ENCODE measurements around the gene DUS2. TPM values are rescaled to one million over a fixed set of nuclear protein-coding genes. Genes with fewer than 3 reads are reported as not detected.

DUS2 gene
- total and polyA plus RNA-seq, 9 of the 15 experiments (the other 6 are each of a cell fraction or from before 2014, with no cell fraction given), result 5.8 to 22.5 (median 20.6) TPM

DNA sequence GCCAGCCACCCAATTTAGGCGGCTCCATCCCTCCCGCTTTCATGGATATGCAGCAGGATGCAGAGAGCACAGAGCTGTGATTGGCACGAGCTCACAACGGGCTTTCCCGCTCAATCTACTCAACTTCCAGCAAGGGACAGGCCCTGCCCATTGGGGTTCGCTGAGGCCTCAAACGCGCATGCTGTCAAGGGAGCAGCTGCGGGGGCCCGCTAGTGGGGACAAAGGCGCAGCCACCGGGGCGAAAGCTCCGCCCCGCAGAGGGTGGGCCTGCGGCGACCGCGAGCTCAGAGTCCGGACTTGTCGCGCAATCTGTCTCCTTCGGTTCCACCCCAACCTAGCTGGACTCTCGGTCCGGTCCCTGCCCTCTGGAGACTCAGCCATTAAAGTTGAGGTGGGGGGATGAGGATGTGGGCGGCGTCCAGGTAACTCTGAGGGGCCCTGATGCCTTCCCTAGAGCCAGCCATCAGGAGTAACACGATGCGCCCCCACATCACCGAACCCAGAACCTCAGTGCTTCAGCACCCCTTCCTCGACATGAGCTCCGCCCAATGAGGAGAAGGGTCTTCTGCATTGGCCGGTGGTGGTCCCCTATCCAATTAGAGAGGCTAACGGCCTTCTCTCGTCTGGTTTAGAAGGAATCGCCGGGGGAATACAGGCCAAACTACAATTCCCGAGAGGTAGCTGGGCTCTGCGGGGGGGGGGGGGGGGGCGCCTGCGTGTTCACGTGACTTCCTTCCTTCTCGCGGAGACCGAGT, 61.6 kb downstream of the DUS2 start (continued):
- TF ChIP-seq CEBPB (tag; IDR thresholded peaks at IDR 0.05) (no peak), HDAC2 (IDR thresholded peaks at IDR 0.05) (0 out of 2 replicates have a peak, but pooled peaks have one; percentile 55), FUS (optimal IDR thresholded peaks at IDR 0.05; ENCODE audit: low read depth, low read length) (no peak), LEF1 (IDR thresholded peaks at IDR 0.05) (peak; percentile 41; the same call in 1 of the 2 replicates), MYBL2 (IDR thresholded peaks at IDR 0.05; ENCODE audit: low read depth) (no peak), MYBL2 (CRISPR knock-in tag; IDR thresholded peaks at IDR 0.05; ENCODE audit: borderline replicate concordance) (no peak), NBN (IDR thresholded peaks at IDR 0.05; ENCODE audit: low read depth) (peak; percentile 61; the same call in 1 of the 2 replicates), ZNF77 (CRISPR knock-in tag; IDR thresholded peaks at IDR 0.05) (no peak), MTA1 (IDR thresholded peaks at IDR 0.05; ENCODE audit: borderline replicate concordance) (no peak), RAD51 (IDR thresholded peaks at IDR 0.05; ENCODE audit: borderline replicate concordance, low read depth) (0 out of 2 replicates have a peak, but pooled peaks have one; percentile 67), BRF1 (IDR thresholded peaks at IDR 0.05; ENCODE audit: borderline replicate concordance, extremely low read depth, insufficient read length) (no peak), NR3C1 (CRISPR knock-in tag; IDR thresholded peaks at IDR 0.05) (no peak), EP300 (IDR thresholded peaks at IDR 0.05; ENCODE audit: low read length) (peak; percentile 43), TFAM (CRISPR knock-in tag; conservative IDR thresholded peaks at IDR 0.05) (no peak), PBX2 (CRISPR knock-in tag; IDR thresholded peaks at IDR 0.05; ENCODE audit: low read depth) (no peak), PBX2 (tag; conservative IDR thresholded peaks at IDR 0.05; ENCODE audit: low read depth) (peak; percentile 33; the same call in 1 of the 2 replicates), PREB (CRISPR knock-in tag; IDR thresholded peaks at IDR 0.05) (no peak), ELF4 (CRISPR knock-in tag; IDR thresholded peaks at IDR 0.05) (peak; percentile 69)
- TF ChIP-seq, protein P1, sequence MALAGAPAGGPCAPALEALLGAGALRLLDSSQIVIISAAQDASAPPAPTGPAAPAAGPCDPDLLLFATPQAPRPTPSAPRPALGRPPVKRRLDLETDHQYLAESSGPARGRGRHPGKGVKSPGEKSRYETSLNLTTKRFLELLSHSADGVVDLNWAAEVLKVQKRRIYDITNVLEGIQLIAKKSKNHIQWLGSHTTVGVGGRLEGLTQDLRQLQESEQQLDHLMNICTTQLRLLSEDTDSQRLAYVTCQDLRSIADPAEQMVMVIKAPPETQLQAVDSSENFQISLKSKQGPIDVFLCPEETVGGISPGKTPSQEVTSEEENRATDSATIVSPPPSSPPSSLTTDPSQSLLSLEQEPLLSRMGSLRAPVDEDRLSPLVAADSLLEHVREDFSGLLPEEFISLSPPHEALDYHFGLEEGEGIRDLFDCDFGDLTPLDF (CRISPR knock-in tag; IDR thresholded peaks at IDR 0.05), result peak; percentile 80; the same call in 1 of the 2 replicates
- TF ChIP-seq, protein P2, sequence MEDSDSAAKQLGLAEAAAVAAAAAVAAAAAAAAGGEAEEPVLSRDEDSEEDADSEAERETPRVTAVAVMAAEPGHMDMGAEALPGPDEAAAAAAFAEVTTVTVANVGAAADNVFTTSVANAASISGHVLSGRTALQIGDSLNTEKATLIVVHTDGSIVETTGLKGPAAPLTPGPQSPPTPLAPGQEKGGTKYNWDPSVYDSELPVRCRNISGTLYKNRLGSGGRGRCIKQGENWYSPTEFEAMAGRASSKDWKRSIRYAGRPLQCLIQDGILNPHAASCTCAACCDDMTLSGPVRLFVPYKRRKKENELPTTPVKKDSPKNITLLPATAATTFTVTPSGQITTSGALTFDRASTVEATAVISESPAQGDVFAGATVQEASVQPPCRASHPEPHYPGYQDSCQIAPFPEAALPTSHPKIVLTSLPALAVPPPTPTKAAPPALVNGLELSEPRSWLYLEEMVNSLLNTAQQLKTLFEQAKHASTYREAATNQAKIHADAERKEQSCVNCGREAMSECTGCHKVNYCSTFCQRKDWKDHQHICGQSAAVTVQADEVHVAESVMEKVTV (CRISPR knock-in tag; IDR thresholded peaks at IDR 0.05), result no peak
